Keratinocyte (primary cell): Measurements from ENCODE around the gene CLCN3.

Experiments
- CTCF ChIP-seq, 3 experiments: IDR thresholded peaks in 1 of 3; conservative IDR thresholded peaks in 1 of 3; optimal IDR thresholded peaks in 1 of 3; 2 replicates in 2 of 3; 3 replicates in 1 of 3; pipeline versions ENCODE3 to v1.5.1; 2011; ENCODE audit warnings: low read length in 3 of 3, mild to moderate bottlenecking in 3 of 3, moderate library complexity in 2 of 3, control low read depth in 1 of 3, inconsistent platforms in 1 of 3; ENCODE audit not compliant: insufficient read depth in 2 of 3; ENCODE audit errors: extremely low read depth in 1 of 3
- EZH2 ChIP-seq: IDR thresholded peaks from one replicate; pipeline ENCODE4 v1.6.1; 2012; ENCODE audit warnings: inconsistent platforms, mild to moderate bottlenecking, low read length, moderate library complexity

- TF ChIP-seq CTCF (optimal IDR thresholded peaks at IDR 0.05 in 1 of 3, IDR thresholded peaks at IDR 0.05 in 1 of 3, conservative IDR thresholded peaks at IDR 0.05 in 1 of 3; ENCODE audit: extremely low read depth in 1 of 3, insufficient read depth in 2 of 3, low read length in 3 of 3): no peak
- no peak for TF ChIP-seq EZH2
These were observed 124.2 kb downstream of the CLCN3 start for GRCh38 chr4:169744601-169745000.
